CD4-positive, CD25-positive, alpha-beta regulatory T cell (primary cell): Measurements from ENCODE around the gene RDH8. TPM values are rescaled to one million over a fixed set of nuclear protein-coding genes. Genes with fewer than 3 reads are reported as not detected.

Experiments
- ATAC-seq, 2 donors: fragments of 150-1000 bp; cut with Tn5 transposase; one replicate each; pipeline ENCODE4 v1.10.0; 2021; ENCODE audit warnings: low read depth in 2 of 2, moderate number of reproducible peaks in 2 of 2, moderate library complexity in 1 of 2
- DNase-seq, 3 donors: peaks; one replicate each; pipeline versions ENCODE4 v3.0.0 to v3.0.0-alpha.2; 2012 to 2022; ENCODE audit warnings: mixed read lengths in 1 of 3
- H3K27ac ChIP-seq: one replicate; pipeline ENCODE4 v1.7.0; 2013; ENCODE audit warnings: mild to moderate bottlenecking, low read length; ENCODE audit not compliant: insufficient read depth, poor library complexity, severe bottlenecking
- H3K27me3 ChIP-seq: one replicate; pipeline ENCODE4 v1.7.0; 2013; ENCODE audit warnings: low read length; ENCODE audit not compliant: control insufficient read depth, insufficient read depth
- H3K36me3 ChIP-seq: one replicate; pipeline ENCODE4 v1.7.0; 2013; ENCODE audit warnings: mild to moderate bottlenecking, low read length, moderate library complexity; ENCODE audit not compliant: control insufficient read depth, insufficient read depth
- H3K4me1 ChIP-seq: 2 replicates; pipeline ENCODE4 v1.7.0; 2013; ENCODE audit warnings: mild to moderate bottlenecking, low read length; ENCODE audit not compliant: insufficient read depth, control insufficient read depth, poor library complexity, severe bottlenecking
- H3K4me3 ChIP-seq: one replicate; pipeline ENCODE4 v1.7.0; 2013; ENCODE audit warnings: low read depth, mild to moderate bottlenecking, low read length, moderate library complexity
- H3K9me3 ChIP-seq, 2 experiments: 1 replicate in 1 of 2; 2 replicates in 1 of 2; pipeline ENCODE4 v1.7.0; 2013; ENCODE audit warnings: low read length in 2 of 2, mild to moderate bottlenecking in 1 of 2, moderate library complexity in 1 of 2; ENCODE audit not compliant: control insufficient read depth in 2 of 2
- H3K27ac Mint-ChIP-seq, 3 donors: one replicate each; pipeline ENCODE4 v1.8.0; 2020 to 2022; ENCODE audit warnings: mild to moderate bottlenecking in 3 of 3, mixed read lengths in 3 of 3, moderate library complexity in 2 of 3
- H3K27me3 Mint-ChIP-seq: one replicate; pipeline ENCODE4 v1.8.0; 2022; ENCODE audit warnings: mild to moderate bottlenecking, mixed read lengths
- H3K36me3 Mint-ChIP-seq: one replicate; pipeline ENCODE4 v1.8.0; 2020; ENCODE audit warnings: mixed read lengths
- H3K4me1 Mint-ChIP-seq, 4 donors: one replicate each; pipeline ENCODE4 v1.8.0; 2020 to 2022; ENCODE audit warnings: mixed read lengths in 4 of 4, mild to moderate bottlenecking in 1 of 4
- H3K4me3 Mint-ChIP-seq, 4 donors: one replicate each; pipeline ENCODE4 v1.8.0; 2020 to 2022; ENCODE audit warnings: mild to moderate bottlenecking in 4 of 4, mixed read lengths in 4 of 4, moderate library complexity in 3 of 4
- H3K9me3 Mint-ChIP-seq, 7 donors: one replicate each; pipeline ENCODE4 v1.8.0; 2020 to 2022; ENCODE audit warnings: mixed read lengths in 7 of 7, mild to moderate bottlenecking in 3 of 7, moderate library complexity in 2 of 7
- polyA plus RNA-seq, 4 donors: library from polyadenylated mRNA; unstranded; fragments of 300-500 nt; fragmentation: Illumina TruSeq; gene quantifications; one replicate each; pipeline ENCODE4 v1.2.3, GENCODE V29; 2021
- total RNA-seq: library from RNA; stranded (reverse); gene quantifications from one replicate; pipeline ENCODE4 v1.2.3, GENCODE V29; 2022

RDH8 gene
- total and polyA plus RNA-seq, 5 donors from 2014 or later: not detected

DNA sequence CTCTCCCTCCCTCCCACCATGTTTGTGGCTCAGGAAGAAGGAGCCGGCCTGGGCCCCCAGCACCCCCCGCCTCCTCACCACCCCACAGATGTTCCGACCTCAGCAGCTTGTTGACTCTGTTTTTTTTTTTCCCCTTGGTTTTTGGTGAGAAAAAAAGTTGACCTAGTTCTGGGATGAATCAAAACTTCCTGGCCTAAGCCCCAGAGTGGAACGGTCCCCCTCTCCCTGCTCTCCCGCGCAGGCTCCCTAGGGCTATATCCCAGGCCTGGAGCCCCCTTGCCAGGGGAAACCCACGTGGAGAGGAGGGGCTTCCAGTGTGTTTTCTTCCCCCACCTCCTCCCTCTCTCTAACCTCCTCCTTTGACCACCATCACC, 7.0 kb upstream of the RDH8 start:
- DNase-seq (no peak), ATAC-seq (no peak)
- H3K4me3 Mint-ChIP-seq: peak overlapping the region in 1 of 4 donors; percentile 43
- peaks cover 0 to 28% (median 3%) of the 10 kb centered on the region in 4 donors for H3K4me1 Mint-ChIP-seq
- no peak overlapping the region for H3K27ac Mint-ChIP-seq
- Histone ChIP-seq H3K9me3 (no peaks in the 10 kb centered on the region), H3K4me1 (peaks cover 3% of the 10 kb centered on the region), H3K27me3 (peaks cover 14% of the 10 kb centered on the region), H3K36me3 (no peaks in the 10 kb centered on the region), H3K27ac (no peak overlapping the region), H3K4me3 (no peak overlapping the region)
- H3K9me3 Mint-ChIP-seq: peaks cover 0 to 13% (median 4%) of the 10 kb centered on the region in 7 donors
- H3K36me3 Mint-ChIP-seq: peaks cover 6% of the 10 kb centered on the region
- peaks cover 36% of the 10 kb centered on the region for H3K27me3 Mint-ChIP-seq

DNA sequence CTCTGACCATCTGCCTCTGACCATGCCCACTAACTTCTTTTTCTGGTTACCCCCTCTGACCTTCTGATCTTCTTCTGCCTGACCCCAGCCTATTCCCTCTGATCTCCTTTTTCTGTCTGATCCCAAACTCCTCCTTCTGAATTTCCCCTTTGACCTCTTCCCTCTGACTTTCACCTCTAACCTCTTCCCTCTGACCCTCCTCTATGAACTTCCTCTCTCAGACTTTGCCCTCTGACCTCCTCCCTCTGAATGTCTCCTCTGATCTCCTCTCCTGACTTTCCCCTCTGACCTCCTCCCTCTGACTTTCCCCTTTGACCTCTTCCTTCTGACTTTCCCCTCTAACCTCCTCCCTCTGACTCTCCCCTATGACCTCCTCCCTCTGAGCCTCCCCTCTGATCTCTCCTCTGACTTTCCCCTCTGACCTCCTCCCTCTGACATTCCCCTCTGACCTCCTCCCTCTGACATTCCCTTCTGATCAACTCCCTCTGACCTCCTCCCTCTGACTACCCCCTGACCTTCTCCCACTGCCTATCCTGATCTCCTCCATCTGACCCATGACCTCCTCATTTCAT, 6.4 kb upstream of the RDH8 start:
- Mint-ChIP-seq H3K4me1 (peaks cover 0 to 28% (median 3%) of the 10 kb centered on the region in 4 donors), H3K4me3 (peak overlapping the region in 1 of 4 donors; percentile 43), H3K9me3 (peaks cover 0 to 13% (median 4%) of the 10 kb centered on the region in 7 donors), H3K36me3 (peaks cover 6% of the 10 kb centered on the region), H3K27ac (no peak overlapping the region), H3K27me3 (peaks cover 41% of the 10 kb centered on the region)
- no peak overlapping the region for H3K27ac ChIP-seq
- H3K9me3 ChIP-seq: no peaks in the 10 kb centered on the region
- DNase-seq (no peak), ATAC-seq (no peak)
- H3K4me1 ChIP-seq: peaks cover 3% of the 10 kb centered on the region
- no peak overlapping the region for H3K4me3 ChIP-seq
- peaks cover 14% of the 10 kb centered on the region for H3K27me3 ChIP-seq
- no peaks in the 10 kb centered on the region for H3K36me3 ChIP-seq

DNA sequence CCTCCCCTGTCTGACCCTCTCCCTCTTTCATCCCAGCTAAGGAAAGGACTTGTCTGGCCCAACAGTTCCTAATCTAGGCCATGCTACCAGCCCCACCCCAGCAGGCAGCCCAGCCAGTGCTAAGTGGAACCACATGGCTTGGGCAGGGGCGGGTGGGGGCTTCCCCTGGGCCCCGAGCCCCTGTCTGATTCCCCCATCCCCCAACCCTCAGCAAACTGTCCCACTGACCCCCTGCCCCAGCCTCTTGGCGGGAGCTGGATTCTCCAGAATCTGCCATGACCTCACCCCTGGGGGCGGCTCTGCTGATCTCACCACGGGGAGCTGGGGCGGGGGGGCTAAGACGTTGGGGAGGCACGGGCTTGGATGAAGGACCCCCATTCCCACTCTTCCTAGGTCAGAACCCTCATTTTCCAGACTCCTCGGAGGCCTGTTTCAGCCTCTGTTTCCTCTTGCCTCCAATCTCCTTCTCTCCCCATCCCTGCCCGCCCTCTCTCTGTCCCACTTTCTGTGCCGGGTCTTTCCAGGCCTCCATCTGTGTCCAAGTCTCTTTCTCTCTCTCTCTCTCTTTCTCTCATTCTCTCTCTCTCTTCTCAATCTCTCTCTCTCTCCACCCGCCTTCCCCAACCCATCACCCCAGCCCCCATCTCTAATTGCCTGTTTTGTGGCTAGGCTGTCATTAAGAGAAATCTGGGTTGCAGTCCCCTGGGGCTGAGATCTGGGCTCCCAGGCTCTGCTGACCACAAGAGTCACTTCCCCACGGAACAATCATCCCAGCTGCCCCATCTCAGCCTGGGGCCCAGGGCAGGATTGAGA, 5.7 kb upstream of the RDH8 start:
- no peak for DNase-seq
- H3K27me3 ChIP-seq: peaks cover 14% of the 10 kb centered on the region
- peaks cover 6% of the 10 kb centered on the region for H3K36me3 Mint-ChIP-seq
- H3K9me3 ChIP-seq: no peaks in the 10 kb centered on the region
- peaks cover 0 to 13% (median 5%) of the 10 kb centered on the region in 7 donors for H3K9me3 Mint-ChIP-seq
- H3K27me3 Mint-ChIP-seq: peaks cover 48% of the 10 kb centered on the region
- H3K4me1 ChIP-seq: peaks cover 3% of the 10 kb centered on the region
- H3K36me3 ChIP-seq: no peaks in the 10 kb centered on the region
- H3K27ac ChIP-seq: no peak overlapping the region
- H3K27ac Mint-ChIP-seq: peak overlapping the region in 1 of 3 donors; percentile 91
- peak overlapping the region in 1 of 4 donors; percentile 35 for H3K4me3 Mint-ChIP-seq
- H3K4me1 Mint-ChIP-seq: peaks cover 0 to 28% (median 3%) of the 10 kb centered on the region in 4 donors
- no peak for ATAC-seq
- H3K4me3 ChIP-seq: no peak overlapping the region

DNA sequence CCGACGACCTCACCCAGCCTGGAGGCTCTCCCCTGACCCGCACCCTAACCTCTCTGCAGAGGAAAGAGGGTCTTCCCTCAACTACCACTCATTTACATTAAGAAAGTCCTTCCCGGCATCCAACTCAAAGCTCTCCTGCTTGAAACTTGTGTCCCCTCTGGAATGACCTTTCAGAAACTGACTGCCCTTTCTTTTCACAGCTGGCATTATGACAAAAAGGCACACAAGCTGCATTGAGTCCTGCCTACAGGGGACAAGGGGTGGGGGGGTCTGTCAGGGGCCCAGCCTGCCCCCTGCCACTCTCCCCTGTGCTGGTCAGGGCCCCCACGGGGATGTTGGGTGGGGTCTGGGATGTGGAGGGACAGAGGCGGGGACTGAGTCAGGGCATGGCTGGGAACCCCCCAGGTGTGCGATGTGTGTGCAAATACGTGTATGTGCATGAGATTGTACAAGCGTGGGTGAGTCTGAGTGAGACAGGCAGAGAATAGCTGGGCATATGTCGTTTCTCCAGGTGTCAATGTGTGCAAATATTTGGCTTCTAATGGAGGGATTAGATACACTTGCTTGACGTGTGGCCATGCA, 5.0 kb upstream of the RDH8 start:
- H3K27me3 ChIP-seq: peaks cover 14% of the 10 kb centered on the region
- Mint-ChIP-seq H3K4me3 (peak overlapping the region in 2 of 4 donors; percentile 35 to 64), H3K9me3 (peaks cover 0 to 13% (median 4%) of the 10 kb centered on the region in 7 donors), H3K36me3 (peaks cover 6% of the 10 kb centered on the region), H3K27ac (no peak overlapping the region), H3K27me3 (peaks cover 54% of the 10 kb centered on the region), H3K4me1 (peaks cover 0 to 23% (median 3%) of the 10 kb centered on the region in 4 donors)
- no peaks in the 10 kb centered on the region for H3K36me3 ChIP-seq
- H3K9me3 ChIP-seq: no peaks in the 10 kb centered on the region
- H3K27ac ChIP-seq: no peak overlapping the region
- no peak overlapping the region for H3K4me3 ChIP-seq
- no peak for DNase-seq
- ATAC-seq: no peak
- peaks cover 3% of the 10 kb centered on the region for H3K4me1 ChIP-seq

DNA sequence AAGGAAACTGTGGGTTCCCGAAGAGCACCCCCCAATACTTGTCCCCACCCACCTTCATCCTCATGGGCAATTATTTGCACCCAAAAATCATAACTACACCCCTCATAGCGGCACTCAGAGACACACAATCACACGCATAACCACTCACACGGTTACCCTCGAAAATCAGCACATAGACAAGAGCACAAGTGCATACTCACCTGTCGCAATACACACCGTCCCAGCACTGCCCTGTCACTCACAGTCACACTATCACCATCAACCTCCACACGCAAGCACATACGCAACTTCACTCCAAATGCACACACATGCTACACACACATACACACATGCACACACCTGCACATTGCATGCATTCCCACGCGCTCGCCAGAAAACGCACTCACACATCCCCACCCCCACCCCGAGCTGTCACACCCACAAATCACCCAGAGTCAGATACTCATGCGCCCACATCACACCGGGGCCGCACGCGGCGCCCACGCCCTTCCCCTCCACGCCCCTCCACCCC, 3.5 kb upstream of the RDH8 start:
- H3K36me3 ChIP-seq: no peaks in the 10 kb centered on the region
- no peak overlapping the region for H3K27ac ChIP-seq
- no peak overlapping the region for H3K27ac Mint-ChIP-seq
- peaks cover 6% of the 10 kb centered on the region for H3K36me3 Mint-ChIP-seq
- H3K4me1 Mint-ChIP-seq: peaks cover 0 to 20% (median 3%) of the 10 kb centered on the region in 4 donors
- no peaks in the 10 kb centered on the region for H3K9me3 ChIP-seq
- peaks cover 15% of the 10 kb centered on the region for H3K27me3 ChIP-seq
- DNase-seq: no peak
- H3K9me3 Mint-ChIP-seq: peaks cover 0 to 11% (median 3%) of the 10 kb centered on the region in 7 donors
- peak overlapping the region in 2 of 4 donors; percentile 32 to 47 for H3K4me3 Mint-ChIP-seq
- H3K27me3 Mint-ChIP-seq: peaks cover 57% of the 10 kb centered on the region
- H3K4me3 ChIP-seq: no peak overlapping the region
- ATAC-seq: no peak
- H3K4me1 ChIP-seq: peaks cover 3% of the 10 kb centered on the region

DNA sequence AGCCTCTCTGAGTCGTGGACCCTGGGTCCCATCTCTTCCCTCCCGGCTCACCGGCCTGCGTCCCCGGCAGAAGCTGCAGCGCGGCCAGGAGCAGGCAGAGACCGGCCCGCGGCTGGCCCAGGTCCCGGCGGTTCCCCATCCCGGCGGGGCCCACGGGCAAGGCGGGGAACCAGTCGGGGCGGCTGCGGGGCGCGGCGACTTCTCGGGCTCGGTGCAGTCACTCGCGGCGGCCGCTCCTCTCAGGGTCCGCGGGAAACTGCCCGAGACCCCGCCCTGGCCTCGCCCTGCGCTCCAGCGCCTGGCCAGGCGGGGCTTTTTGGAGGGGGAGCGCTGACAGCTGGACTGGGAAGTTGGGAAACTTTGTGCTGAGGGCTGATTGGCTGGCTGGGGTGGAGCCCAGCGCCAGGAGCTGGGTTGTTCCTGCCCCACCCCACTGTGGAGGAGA, 3.0 kb upstream of the RDH8 start, which contains the start of gene COL5A3:
COL5A3 (minus strand) TSS at position 258 of the 445 bp plus-strand sequence; CDS start at position 139, 119 bp downstream.
- Mint-ChIP-seq H3K36me3 (peaks cover 6% of the 10 kb centered on the region), H3K27me3 (peaks cover 57% of the 10 kb centered on the region), H3K9me3 (peaks cover 0 to 10% (median 3%) of the 10 kb centered on the region in 7 donors), H3K27ac (no peak within 1 kb of the TSS), H3K4me1 (peaks cover 0 to 18% (median 3%) of the 10 kb centered on the region in 4 donors), H3K4me3 (peak within 1 kb of the TSS in 3 of 4 donors; percentile 47 to 66 (median 58))
- Histone ChIP-seq H3K9me3 (no peaks in the 10 kb centered on the region), H3K27me3 (peaks cover 17% of the 10 kb centered on the region), H3K27ac (no peak within 1 kb of the TSS), H3K36me3 (no peaks in the 10 kb centered on the region), H3K4me3 (no peak within 1 kb of the TSS), H3K4me1 (peaks cover 3% of the 10 kb centered on the region)
- DNase-seq: no peak
- ATAC-seq: no peak

DNA sequence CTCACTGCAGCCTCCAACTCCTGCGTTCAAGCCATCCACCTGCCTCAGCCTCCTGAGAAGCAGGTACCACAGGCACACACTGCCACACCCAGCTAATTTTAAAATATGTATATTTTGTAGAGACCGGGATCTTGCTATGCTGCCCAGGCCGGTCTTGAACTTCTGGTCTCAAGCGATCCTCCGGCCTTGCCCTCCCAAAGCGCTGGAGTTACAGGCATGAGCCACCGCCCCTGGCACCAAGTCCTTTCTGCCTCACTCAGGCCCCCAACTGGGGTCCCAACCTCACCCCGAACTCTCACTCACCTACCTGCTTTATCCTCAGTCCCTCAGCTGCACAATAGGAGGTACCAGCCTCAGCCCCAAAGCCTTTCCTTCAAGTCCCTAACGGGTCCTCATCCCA, 2.3 kb upstream of the RDH8 start:
- H3K4me3 Mint-ChIP-seq: peak overlapping the region in 1 of 4 donors; percentile 66

More for the DNA sequence above, 2.3 kb upstream of the RDH8 start:
- DNase-seq (no peak), ATAC-seq (no peak)
- Histone ChIP-seq H3K4me1 (peaks cover 3% of the 10 kb centered on the region), H3K36me3 (no peaks in the 10 kb centered on the region), H3K27me3 (peaks cover 17% of the 10 kb centered on the region), H3K27ac (no peak overlapping the region), H3K9me3 (no peaks in the 10 kb centered on the region), H3K4me3 (no peak overlapping the region)
- peaks cover 57% of the 10 kb centered on the region for H3K27me3 Mint-ChIP-seq
- H3K9me3 Mint-ChIP-seq: peaks cover 0 to 10% (median 3%) of the 10 kb centered on the region in 7 donors
- peaks cover 6% of the 10 kb centered on the region for H3K36me3 Mint-ChIP-seq
- peaks cover 0 to 18% (median 3%) of the 10 kb centered on the region in 4 donors for H3K4me1 Mint-ChIP-seq
- H3K27ac Mint-ChIP-seq: no peak overlapping the region
